CD4-positive, alpha-beta T cell treated with Interleukin-15 for 1 hour (primary cell): ENCODE measurements around the gene ABCG1.

Source experiments
- DNase-seq: peaks from one replicate; pipeline ENCODE4 v3.0.0-alpha.2; 2020

The ABCG1 gene

GRCh38 chr21:42215942-42216725, 2.8 kb upstream of the ABCG1 start:
- DNase-seq: no peak

GRCh38 chr21:42216726-42217572, 2.0 kb upstream of the ABCG1 start:
- no peak for DNase-seq

GRCh38 chr21:42219606-42220137, 732 bp downstream of the ABCG1 start:
- peak; percentile 46 for DNase-seq

DNA sequence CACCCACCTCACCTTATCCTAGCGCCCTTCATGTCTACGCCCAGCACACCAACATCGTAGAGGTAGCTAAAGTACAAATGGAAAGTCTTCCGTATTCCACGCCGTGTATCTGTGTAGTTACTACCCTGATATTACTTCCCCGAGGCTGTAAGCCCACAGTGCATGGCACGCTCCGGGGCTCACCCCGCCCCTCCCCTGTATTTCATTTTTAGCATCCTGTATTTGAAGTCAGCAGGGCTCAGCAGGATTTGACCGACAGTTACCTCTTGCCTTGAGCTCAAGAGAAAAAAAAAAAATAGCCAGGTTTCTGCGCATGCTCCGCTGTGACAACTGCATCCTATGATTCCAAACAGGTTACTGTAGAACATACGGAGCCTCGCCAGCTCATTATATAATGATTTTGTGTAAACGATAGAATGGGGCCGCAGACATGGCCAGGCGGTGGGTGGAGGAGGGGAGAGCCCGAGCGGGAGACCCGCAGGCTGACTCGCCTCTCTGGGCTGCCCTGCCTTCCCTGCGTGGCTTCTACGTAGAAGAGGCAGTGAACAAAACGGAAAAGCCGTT, 1.3 kb downstream of the ABCG1 start:
- peak; percentile 90 for DNase-seq

- DNase-seq: no peak
These were observed 2.8 kb downstream of the ABCG1 start for GRCh38 chr21:42221581-42222345.

DNA sequence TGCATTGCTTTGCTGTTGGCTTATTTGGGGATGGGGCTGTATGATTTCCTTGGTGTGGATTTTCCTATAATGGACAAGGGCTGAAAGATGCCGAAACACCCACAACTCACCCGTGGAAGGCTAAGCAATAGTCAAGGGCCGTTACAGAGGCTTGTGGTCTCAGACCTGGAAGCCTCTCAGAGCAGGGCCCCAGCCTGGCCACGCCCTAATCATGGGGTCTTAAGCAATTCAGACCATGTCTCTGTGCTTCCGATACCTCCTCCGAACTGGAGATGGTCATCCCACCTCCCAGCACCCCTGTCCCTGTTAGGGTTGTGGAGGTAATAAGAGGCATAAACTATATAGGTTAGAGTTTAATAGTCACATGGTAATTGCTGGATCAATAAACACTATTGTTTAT, 3.4 kb downstream of the ABCG1 start:
- no peak for DNase-seq

DNA sequence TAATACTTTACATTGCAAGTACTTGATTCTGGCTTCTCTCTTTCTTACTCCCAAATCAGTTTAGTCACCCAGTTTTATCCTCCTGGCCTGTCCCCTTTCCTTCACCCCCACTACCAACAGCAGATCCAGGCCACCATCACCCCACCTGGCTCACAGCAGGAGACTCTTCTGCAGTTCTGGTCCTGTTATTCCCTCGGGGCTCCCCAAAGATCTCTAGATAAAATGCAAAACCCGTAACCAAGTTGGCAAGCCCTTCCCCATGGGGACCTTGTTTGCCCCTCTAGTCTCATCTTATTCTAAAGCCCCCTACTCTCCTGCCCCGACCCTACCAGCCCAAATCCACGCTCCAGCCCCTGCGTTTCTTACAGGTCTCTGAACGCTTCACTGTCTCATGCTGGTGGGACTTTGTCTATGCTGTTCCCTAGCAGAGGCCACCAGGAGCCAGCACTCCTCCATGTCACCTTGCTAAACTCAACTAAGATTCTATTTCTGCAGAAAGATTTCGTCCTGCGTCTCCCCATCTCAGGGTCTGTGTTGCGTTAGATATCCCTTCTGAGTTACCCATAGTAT, 4.0 kb downstream of the ABCG1 start:
- no peak for DNase-seq

DNA sequence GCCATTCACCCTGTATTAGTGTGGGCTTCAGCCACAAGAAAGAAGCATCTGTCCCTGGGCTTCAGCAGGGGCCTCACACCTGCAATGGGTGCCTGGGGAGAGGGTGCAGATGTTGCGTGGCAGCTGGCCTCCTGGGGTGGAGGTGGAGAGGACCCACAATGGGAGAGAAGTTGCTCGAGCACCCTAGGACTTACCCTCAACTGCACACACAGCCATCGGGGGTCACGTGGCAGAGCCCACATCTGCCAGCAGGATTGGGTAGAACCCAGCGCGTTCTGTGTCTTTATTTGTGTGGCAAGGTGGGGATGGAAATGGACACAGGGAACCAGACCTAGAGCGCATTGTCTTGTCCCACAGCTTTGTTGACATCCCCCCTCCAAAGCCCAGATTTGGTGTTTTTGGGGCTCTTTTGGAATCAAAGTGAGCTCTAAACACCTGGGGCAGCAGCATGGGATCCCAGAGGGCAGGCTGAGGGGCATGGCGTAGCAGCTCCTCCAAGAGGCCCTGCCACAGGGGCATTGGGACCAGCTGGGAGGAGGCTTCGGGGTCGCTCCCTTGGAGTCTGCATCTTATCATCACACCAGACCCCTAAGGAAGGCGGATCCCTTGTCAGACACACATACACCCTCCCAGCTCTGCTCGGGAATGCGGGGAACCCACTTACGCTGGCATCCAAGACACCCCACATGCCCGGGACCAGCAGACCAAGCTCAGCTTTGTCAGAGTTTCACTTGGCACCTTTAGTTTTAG, 5.1 kb downstream of the ABCG1 start:
- no peak for DNase-seq

GRCh38 chr21:42225042-42225441, 6.1 kb downstream of the ABCG1 start:
- DNase-seq: no peak

GRCh38 chr21:42225571-42226155, 6.7 kb downstream of the ABCG1 start:
- DNase-seq: no peak

- no peak for DNase-seq
These were observed 7.7 kb downstream of the ABCG1 start for GRCh38 chr21:42226626-42227025.

- peak; percentile 98 for DNase-seq
These were observed 9.2 kb downstream of the ABCG1 start for GRCh38 chr21:42227909-42228708.

DNA sequence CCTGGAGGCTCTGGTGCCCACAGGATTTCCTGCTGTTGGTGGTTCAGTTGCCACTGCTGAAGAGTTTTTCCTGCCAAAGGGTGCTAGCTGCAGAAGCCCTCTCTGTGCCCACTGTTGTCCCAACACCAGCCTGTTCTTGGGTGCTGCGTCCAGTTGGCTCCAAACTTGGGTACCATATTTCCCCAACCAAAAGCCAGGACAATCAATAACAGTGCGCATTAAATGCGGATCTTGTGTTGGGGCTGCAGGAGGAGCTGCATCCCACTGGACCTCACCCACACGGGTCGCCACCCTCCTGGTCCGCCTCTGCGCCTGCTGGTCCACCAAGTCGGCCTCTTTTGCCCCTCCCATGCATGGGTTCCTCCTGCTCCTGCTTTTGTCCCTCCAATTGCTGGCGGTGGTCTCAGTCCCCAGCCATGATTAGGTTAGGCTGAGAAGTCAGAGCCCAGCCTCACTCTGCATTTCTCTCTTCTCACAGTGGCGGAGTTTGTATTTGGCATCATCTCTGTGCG, 9.8 kb downstream of the ABCG1 start:
- DNase-seq: no peak

GRCh38 chr21:42229676-42230075, 10.7 kb downstream of the ABCG1 start:
- no peak for DNase-seq

DNA sequence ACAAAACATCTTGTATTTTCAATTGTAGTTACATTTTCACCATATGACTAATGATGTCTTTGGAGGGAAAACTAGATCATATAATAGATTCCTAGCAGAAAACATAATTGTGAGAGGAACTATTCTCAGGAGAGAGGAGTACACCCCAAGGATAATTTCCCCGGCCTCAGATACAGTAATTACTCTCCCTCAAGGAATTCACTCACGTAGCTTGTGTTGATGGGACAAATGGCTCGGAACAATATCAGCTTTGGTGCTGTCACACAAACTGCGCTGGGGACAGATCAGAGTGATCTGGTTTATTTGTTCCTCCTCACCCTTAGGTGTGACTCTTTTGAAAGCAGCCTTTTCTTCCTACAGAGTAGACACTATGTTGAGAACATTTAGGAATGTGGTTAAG, 11.2 kb downstream of the ABCG1 start:
- no peak for DNase-seq

DNA sequence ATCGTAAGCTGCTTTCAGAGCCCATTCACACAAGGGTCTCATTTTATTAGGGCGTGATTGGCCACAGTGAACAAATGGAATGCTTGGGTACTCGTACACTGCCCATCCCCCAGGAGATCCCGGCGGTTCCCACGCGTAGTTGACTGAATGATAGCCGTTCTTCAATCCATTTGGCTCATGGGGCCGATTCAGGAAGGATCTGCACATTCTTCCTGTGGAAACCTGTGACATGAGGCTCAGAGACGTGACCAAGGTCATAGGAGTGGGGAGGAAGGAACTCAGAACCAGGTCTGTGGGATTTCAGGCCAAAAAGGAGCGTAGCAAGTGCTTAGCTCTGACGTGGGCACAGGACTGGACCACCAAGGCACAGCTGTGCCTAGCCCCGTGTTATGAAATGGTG, 11.7 kb downstream of the ABCG1 start:
- DNase-seq: no peak

DNA sequence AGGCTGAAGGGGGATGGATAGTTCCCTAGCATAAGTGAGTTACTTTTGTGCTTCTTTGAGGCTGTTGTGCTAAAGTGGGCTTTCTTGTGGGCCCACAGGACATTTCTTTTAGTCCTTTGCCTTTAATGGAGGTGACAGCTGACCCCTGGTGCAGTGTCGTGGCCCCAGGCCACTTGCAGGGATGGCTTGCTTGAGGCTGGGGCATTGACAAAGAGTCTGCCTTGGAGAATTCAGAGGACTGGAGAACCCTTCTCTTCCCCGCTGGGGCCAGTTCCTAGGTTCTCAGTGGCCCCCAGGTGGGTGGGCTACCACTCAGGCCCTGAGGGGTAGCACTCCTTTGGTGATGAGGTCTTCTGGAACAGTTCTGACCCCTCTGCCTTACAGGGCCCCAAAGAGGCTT, 12.8 kb downstream of the ABCG1 start:
- no peak for DNase-seq

DNA sequence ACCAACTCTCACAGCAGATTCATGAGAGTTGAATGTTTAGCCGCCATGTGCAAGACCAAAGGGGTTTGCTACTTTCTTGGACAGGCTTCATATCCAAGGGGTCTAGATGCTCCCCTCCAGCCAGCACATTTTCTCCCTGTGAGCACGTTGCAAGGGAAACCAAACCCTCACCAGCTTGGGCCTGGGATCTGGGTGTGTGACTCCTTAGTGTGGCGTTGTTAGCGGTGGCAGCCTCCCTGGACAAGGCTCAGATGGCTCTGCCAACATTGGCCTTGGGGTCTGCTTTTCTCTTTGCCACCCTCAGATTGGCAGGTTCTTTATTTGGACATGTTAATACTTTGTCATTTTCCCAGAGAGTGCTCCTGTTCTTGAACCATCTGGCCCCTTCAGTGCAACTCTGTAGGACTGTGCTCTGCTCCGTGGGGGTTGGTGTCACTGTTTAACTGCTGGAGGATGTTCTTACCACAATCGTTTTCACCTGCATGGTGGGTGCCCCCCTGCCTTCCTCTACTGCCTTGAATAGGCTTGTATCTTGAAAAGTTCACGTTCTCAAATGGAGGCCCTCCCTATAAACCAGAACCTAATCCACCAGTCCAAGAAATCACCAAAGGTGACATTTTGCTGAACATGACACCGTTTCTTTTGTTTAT, 13.4 kb downstream of the ABCG1 start:
- no peak for DNase-seq
